Kidney tubule cell (primary cell): ENCODE results near the gene PRXL2B.
A peak's percentile ranks its signal among the peaks of the same experiment; 100 is the strongest.

Experiments
- DNase-seq: peaks from one replicate; pipeline ENCODE4 v3.0.0-alpha.2; 2018; ENCODE audit warnings: low spot score

PRXL2B gene

DNA sequence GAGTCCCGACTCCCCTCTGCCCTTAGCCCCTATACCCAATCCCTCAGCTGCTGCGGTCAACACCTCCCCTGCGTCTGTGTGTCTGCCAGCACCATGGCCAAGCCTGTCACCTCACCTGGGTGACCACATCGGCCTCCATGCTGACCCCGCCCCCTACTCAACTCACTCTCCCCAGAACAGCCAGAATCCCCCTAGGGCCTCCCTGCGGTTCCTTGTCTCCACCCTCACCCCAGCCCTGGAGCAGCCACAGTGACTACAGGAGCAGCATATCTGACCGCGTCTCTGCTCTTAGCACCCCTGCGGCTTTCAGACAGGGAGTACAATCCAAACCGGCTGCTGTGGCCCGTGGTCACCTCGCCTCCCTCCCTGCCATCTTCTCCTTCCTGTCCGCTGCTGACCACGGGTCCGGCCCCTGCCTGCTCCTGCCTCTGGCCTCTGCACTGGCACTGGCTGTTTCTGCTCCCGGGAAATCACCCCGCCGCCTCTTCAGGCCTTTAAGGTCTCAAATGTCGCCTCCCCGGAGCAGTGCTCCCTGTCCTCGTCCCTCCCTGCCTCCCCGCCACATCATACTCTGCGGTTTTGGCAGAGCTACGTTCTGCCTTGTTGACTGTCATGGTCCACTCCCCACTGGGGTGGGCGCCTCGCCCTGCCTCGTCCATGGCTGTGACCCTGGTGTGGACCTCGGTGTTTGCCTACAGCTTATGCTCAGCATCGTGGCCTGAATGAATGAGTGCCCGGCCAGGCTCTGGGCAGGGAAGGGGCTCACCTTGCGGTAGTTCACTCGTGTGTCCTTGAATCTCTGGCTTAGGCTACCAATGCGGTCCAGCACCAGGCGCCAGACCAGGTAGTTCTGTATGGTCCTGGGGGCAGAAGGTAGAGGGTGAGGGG lies 11.1 kb downstream of the PRXL2B start:
- DNase-seq, result no peak

DNA sequence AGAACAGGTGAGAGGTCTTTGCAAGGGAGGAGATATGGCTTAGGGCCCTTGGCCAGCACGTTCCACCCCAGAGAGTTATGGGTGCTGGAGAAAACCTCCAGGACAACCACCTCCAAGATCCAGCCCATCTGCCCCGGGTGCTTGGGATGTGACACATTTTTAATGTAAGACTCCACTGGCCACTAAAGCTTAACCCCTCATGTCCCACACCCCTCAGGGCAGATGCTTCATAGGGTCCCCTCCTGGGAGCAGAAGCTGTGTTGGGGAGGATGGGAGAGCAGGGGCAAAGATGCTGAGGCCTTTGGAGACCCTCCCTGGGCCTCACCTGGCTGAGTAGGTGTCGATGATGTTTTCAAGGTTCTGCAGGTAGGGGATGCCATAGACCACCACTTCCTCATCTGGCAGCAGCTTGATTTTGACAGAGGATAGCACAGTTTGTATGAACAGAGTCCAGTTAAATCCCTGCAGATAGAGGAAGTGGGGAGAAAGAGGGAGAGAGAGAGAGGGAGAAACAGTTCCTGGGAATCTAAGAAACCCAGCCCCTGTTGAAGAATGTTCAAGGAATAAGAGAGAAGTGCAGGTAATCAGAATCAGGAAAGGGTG lies 11.9 kb downstream of the PRXL2B start:
- DNase-seq, result no peak

DNA sequence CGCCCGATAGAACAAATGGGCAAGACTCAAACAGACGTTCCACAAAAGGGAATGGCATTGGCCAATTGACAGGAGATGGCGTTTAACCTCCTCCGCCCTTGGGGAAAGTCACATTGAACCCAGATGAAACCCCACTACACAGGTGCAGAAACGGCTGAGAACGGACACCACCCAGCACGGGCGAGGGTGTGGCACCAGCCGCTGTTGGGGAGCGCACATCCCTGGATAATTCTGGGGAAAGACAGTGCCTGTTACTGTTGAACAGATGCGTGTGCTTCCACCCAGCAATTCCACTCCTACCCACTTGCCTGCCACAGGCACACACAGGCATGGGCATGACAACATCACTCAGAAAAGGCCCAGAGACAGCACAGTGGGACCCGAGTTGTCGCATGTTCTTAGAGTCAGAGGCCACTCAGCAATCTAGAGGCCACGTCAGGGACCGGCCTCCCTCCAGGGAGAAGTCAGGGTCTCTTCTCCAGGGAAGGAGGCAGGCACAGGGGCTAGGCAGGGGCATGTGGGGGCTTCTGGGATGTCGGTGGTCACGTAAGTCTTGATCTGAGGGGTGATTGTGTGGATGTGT lies 15.2 kb downstream of the PRXL2B start:
- DNase-seq, result no peak

DNA sequence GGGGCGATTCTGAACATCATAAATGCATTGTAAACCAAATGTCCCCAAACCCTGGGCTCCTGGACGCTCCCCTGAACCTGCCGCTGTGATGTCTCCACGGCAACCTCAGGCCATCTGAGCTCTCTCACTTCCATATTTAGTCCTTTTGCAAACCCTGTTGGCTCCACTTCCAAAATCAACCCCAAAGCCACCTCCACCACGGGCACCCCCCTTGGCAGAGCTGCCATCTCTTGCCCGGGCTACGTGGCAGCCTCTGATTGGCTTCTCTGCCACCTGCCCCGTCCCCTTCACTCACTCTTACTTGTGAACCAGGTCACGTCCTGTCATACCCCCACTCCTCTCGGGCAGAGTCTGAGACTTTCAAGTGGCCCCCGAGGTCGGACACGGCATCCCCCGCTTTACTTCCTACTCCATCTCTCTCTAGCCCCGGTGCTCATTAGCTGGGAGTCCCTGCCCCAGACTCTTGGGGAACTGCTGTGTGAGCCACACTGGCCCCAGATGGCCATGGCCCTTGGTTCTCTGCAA lies 15.8 kb downstream of the PRXL2B start:
- DNase-seq, result no peak

- DNase-seq, result no peak
These were observed 16.4 kb downstream of the PRXL2B start for GRCh38 chr1:2602866-2603520.

- DNase-seq, result no peak
These were observed 17.1 kb downstream of the PRXL2B start for GRCh38 chr1:2603521-2604155.

- no peak for DNase-seq
These were observed 17.7 kb downstream of the PRXL2B start for GRCh38 chr1:2604156-2604843.

DNA sequence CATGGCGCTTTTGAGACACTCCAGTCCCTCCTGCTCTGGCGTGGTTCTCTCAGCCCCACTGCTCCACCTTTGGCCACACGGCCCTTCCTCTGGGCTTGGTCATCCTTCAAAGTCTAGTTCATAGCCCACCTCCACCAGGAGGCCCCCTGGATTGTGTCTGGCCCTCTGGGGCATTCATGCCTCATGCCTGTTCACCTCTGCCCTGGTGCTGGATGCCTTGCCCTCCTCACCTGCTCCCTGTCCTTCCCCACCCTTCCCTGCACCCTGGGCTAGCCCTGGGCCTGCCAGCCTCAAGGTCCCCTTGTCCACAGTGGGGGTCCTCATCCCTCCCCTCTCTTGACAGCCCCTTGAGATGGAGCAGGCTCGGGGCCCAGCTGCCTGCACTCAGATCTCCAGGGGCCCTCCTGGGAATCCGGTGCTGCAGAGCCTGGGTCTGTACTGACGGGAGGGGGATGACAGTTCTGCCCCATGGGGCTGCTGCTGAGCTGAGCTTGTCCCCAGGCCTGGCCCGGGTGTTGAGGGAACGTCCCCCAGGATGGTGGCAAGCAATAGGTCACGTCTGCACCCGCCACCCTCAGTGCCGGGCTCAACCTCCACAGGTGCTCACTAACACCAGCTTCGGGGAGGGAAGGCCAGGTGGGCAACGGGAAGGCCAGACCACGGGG lies 18.4 kb downstream of the PRXL2B start:
- no peak for DNase-seq

GRCh38 chr1:2605509-2606395 lies 19.2 kb downstream of the PRXL2B start:
- DNase-seq, result no peak

DNA sequence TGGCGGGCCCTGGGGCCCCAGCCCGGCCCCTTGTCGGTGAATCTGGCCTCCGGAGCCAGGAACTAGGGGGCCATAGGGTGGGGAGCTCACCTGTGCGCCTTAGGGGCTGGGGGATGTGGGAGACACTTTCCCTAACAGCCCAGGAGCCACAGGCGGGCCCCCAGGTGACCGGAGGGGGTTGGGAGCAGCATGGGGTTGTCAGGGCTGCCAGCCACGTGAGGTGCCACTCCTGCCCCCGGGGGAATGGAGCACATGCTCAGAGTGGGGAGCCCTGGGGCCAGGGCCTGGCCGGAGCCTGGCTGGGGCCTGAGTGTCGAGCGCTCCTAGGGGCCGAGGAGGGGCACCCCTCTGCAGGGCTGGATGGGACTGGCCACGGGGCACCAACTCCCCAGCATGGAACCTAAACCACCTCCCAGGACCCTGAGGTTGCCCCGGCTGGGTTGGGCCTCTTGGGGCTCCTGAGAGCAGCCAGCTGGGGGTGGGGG lies 19.9 kb downstream of the PRXL2B start:
- DNase-seq, result no peak

GRCh38 chr1:2606881-2607621 lies 20.5 kb downstream of the PRXL2B start:
- DNase-seq, result no peak

DNA sequence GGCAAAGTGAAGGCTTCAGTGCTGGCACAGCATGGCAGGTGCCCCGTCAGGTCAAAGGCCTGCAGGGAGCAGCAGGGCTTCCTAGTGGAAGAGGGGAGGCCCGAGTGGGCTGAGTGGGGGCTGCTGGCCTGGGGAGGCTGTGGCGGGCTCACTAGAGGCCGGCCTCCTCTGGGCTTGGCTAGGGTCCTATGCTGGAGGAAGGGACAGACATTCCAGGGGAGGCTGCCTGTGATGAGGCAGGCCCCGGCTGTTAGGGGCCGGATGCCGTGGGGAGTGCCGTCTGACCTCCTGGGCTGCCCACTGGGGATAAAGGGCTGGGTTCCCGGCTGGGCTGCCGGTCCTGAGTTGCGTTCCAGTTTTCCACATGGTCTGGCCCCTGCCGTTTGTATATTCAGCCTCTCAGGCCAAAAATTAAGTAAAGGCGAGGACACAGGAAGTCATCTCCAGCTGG lies 21.1 kb downstream of the PRXL2B start:
- DNase-seq, result no peak

- no peak for DNase-seq
These were observed 22.9 kb downstream of the PRXL2B start for GRCh38 chr1:2609319-2610035.

- DNase-seq, result peak; percentile 50
These were observed 23.7 kb downstream of the PRXL2B start for GRCh38 chr1:2610036-2610959.

DNA sequence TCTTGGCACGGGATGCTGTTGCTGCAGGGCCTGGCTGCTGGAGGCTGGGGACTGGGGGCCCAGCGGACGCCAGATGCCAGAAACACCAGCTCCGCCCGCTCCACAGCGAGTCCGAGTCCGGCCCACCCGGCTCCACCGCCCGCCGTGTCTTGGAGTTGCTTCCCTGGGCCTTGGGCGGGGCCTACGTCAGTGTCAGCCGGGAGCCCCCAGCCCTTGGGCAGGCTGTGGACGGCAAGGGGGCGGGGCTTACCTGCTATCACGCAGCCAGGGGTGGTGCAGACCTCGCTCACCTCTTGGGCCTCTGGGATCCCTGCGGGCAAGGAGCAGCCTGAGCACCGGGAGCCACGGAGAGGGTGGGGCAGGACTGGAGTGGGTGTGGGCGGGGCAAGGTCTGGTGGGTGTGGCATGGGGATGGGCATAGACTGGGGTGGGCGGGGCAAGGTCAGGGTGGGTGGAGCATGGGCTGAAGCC lies 24.5 kb downstream of the PRXL2B start:
- DNase-seq, result peak; percentile 6

DNA sequence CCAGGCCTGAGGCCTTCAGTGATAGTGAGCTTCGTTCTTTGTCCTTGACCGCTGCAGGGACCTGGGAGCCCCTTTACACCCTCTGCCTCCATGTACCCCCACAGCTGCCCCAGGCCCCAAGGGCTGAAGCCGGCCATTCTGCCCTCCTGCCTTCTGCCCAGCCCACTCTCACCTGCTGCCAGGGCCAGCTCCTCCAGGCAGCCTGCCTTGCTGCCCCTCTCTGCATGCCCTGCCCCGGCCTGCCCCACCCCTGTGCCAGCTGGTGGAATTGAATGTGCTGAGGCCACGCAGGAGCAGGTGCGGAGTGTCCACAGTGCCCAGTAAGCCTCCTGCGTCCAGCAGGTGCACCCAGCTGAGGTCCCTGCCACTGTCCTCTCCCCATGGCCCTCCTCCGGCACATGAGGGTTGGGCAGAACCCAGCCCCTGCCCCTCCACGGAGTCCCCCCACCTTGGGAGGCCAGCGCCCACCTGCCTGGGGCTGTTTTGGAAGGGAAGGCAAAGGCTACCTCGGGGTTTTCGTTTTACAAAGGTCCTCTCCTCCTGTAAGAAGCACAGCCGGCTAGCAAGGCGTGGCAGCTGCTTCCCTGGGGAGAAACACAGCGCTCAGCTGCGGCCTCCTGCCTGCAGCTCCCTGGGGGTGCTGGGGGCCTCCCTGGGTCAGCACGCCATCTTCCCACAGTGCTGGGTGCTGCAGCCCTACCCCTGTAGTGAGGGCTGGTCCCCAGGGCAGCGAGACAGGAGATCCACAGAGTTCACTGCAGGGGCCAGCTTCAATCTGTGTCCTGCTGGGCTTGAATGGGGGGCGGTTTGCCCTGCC lies 25.3 kb downstream of the PRXL2B start:
- DNase-seq, result no peak
